Adrenal gland (tissue), 5 donors: Measurements from ENCODE around the gene MINDY4.

ENCODE experiments used
- POLR2A ChIP-seq, 2 donors: fragments of 450-650 bp; IDR thresholded peaks; one replicate each; pipeline ENCODE4 v1.6.1; 2017; ENCODE audit warnings: antibody characterized with exemption in 2 of 2, mild to moderate bottlenecking in 2 of 2, moderate library complexity in 1 of 2
- TF ChIP-seq, protein P1 (sequence below), 6 experiments: fragments of 450-650 bp in 4 of 6; fragments of 200-600 bp in 2 of 6; sonication (generic) in 1 of 6; IDR thresholded peaks; 1 replicate in 5 of 6; 2 replicates in 1 of 6; pipeline versions ENCODE4 v1.5.1 to v1.8.0; 2016 to 2021; ENCODE audit warnings: antibody characterized with exemption in 6 of 6, mild to moderate bottlenecking in 2 of 6, moderate library complexity in 1 of 6
- donor health status: DM: no; HTN: no; CAD: no.

DNA sequence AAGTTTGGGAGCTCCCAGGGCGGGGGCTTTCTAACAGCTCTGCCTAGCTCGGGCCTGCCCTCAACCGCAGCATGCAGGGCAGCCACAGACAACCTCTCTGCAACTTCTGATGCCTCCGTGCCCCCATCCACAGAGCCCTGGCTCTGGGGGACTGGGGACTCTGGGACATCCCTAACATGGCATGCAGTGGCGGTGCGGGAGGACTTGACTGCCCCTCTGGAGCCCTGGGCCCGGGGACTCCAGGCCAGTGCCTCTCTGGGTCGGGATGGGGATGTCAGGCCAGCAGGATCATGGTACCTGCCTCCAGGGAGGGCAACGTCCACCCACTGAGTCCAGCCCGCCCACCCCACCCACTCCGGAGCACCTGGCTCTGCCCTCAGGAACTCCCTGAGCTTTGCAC, 139.9 kb downstream of the MINDY4 start:
- no peak for TF ChIP-seq POLR2A (IDR thresholded peaks at IDR 0.05)
- TF ChIP-seq, protein P1, sequence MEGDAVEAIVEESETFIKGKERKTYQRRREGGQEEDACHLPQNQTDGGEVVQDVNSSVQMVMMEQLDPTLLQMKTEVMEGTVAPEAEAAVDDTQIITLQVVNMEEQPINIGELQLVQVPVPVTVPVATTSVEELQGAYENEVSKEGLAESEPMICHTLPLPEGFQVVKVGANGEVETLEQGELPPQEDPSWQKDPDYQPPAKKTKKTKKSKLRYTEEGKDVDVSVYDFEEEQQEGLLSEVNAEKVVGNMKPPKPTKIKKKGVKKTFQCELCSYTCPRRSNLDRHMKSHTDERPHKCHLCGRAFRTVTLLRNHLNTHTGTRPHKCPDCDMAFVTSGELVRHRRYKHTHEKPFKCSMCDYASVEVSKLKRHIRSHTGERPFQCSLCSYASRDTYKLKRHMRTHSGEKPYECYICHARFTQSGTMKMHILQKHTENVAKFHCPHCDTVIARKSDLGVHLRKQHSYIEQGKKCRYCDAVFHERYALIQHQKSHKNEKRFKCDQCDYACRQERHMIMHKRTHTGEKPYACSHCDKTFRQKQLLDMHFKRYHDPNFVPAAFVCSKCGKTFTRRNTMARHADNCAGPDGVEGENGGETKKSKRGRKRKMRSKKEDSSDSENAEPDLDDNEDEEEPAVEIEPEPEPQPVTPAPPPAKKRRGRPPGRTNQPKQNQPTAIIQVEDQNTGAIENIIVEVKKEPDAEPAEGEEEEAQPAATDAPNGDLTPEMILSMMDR (IDR thresholded peaks at IDR 0.05), result no peak
